ENCODE measurements around the gene MUC20. TPM values are rescaled to one million over a fixed set of nuclear protein-coding genes. Genes with fewer than 3 reads are reported as not detected.

The MUC20 gene
- total and polyA plus RNA-seq, 9 of the 15 experiments (the other 6 are each of a cell fraction or from before 2014, with no cell fraction given) = 0.03 to 0.23 (median 0.15) TPM; not detected in 3

- no peak for TF ChIP-seq MTF1 (CRISPR knock-in tag; IDR thresholded peaks at IDR 0.05; ENCODE audit: borderline replicate concordance)
- no peak for TF ChIP-seq RBM15 (IDR thresholded peaks at IDR 0.05; ENCODE audit: insufficient read depth, low read length)
- TF ChIP-seq JUNB (CRISPR knock-in tag; conservative IDR thresholded peaks at IDR 0.05) = no peak
- no peak for TF ChIP-seq MTA2 (IDR thresholded peaks at IDR 0.05; ENCODE audit: low read depth)
- no peak for TF ChIP-seq ZNF586 (CRISPR knock-in tag; conservative IDR thresholded peaks at IDR 0.05)
- no peak for TF ChIP-seq RHOXF2B (CRISPR knock-in tag; conservative IDR thresholded peaks at IDR 0.05)
- TF ChIP-seq SMAD1 (IDR thresholded peaks at IDR 0.05; ENCODE audit: low read depth, low read length, partially characterized antibody) = peak; percentile 11
- no peak for TF ChIP-seq SRSF3 (IDR thresholded peaks at IDR 0.05; ENCODE audit: insufficient read depth, low read length)
- TF ChIP-seq ARID4B (CRISPR knock-in tag; IDR thresholded peaks at IDR 0.05) = no peak
- TF ChIP-seq KDM2B (CRISPR knock-in tag; IDR thresholded peaks at IDR 0.05) = no peak
- TF ChIP-seq ATF1 (CRISPR knock-in tag; IDR thresholded peaks at IDR 0.05) = no peak
- TF ChIP-seq ATF1 (tag; IDR thresholded peaks at IDR 0.05) = peak; percentile 38; the same call in 1 of the 2 replicates
- 0 out of 2 replicates have a peak, but pooled peaks have one; percentile 9 for TF ChIP-seq POLR2AphosphoS5 (IDR thresholded peaks at IDR 0.05; ENCODE audit: control insufficient read depth, insufficient read depth, low read depth, low read length)
- TF ChIP-seq HNRNPH1 (optimal IDR thresholded peaks at IDR 0.05; ENCODE audit: low read depth, low read length) = no peak
- no peak for TF ChIP-seq ZC3H8 (IDR thresholded peaks at IDR 0.05)
- no peak for TF ChIP-seq LEF1 (IDR thresholded peaks at IDR 0.05)
- no peak for TF ChIP-seq ZNF253 (CRISPR knock-in tag; conservative IDR thresholded peaks at IDR 0.05)
- 0 out of 2 replicates have a peak, but pooled peaks have one; percentile 38 for TF ChIP-seq CREB3L1 (IDR thresholded peaks at IDR 0.05; ENCODE audit: borderline replicate concordance, low read depth)
These were observed 21.4 kb upstream of the MUC20 start (continued) for GRCh38 chr3:195699388-195699771.
